T-cell (primary cell): Measurements from ENCODE around the gene ROBO1. TPM values are rescaled to one million over a fixed set of nuclear protein-coding genes. Genes with fewer than 3 reads are reported as not detected.

Source experiments
- ATAC-seq, 4 experiments: fragments of 200-7000 bp in 3 of 4; fragments of 150-1000 bp in 1 of 4; cut with Tn5 transposase; replicated peaks in 1 of 4; 1 replicate in 3 of 4; 2 replicates in 1 of 4; pipeline ENCODE4 v1.10.0; 2021; ENCODE audit warnings: moderate library complexity in 3 of 4, mild to moderate bottlenecking in 2 of 4, moderate number of reproducible peaks in 1 of 4
- CTCF ChIA-PET, 2 donors: fragments of 300-600 bp; sonication (Branson Sonifier 250); formaldehyde crosslinking; loops; one replicate each; lab custom pipeline; 2022; ENCODE audit warnings: antibody characterized with exemption in 2 of 2; lab: Charles Lee
- POLR2A ChIA-PET, 2 donors: fragments of 300-600 bp; sonication (Branson Sonifier 250); formaldehyde crosslinking; loops; one replicate each; lab custom pipeline; 2022; ENCODE audit warnings: antibody characterized with exemption in 2 of 2; lab: Charles Lee
- DNase-seq, 35 experiments: peaks; one replicate each; pipeline versions ENCODE4 v3.0.0 to v3.0.0-alpha.2; 2013 to 2023
- H3K27ac ChIP-seq: one replicate; pipeline ENCODE4 v1.5.1; 2013; ENCODE audit warnings: low read length
- H3K27me3 ChIP-seq, 2 experiments: replicated peaks in 1 of 2; 1 replicate in 1 of 2; 2 replicates in 1 of 2; pipeline versions ENCODE4 v1.6.1 to v1.7.0; 2013; ENCODE audit warnings: low read length in 1 of 2, mixed read lengths in 1 of 2; ENCODE audit not compliant: control insufficient read depth in 2 of 2, insufficient read depth in 2 of 2; ENCODE audit errors: extremely low read depth in 1 of 2
- H3K36me3 ChIP-seq, 2 donors: 1 replicate in 1 of 2; 2 replicates in 1 of 2; pipeline versions ENCODE4 v1.6.1 to v1.7.0; 2013; ENCODE audit warnings: low read length in 1 of 2; ENCODE audit not compliant: control insufficient read depth in 2 of 2, insufficient read depth in 1 of 2; ENCODE audit errors: extremely low read depth in 1 of 2
- H3K4me1 ChIP-seq, 2 experiments: 1 replicate in 1 of 2; 2 replicates in 1 of 2; pipeline versions ENCODE4 v1.6.1 to v1.7.0; 2013; ENCODE audit warnings: low read length in 2 of 2, mixed read lengths in 1 of 2; ENCODE audit not compliant: insufficient read depth in 2 of 2, control insufficient read depth in 1 of 2; ENCODE audit errors: extremely low read depth in 1 of 2
- H3K4me3 ChIP-seq, 2 donors: 1 replicate in 1 of 2; 2 replicates in 1 of 2; pipeline versions ENCODE4 v1.5.1 to v1.7.0; 2013; ENCODE audit warnings: mild to moderate bottlenecking in 2 of 2, low read length in 1 of 2, moderate library complexity in 1 of 2; ENCODE audit not compliant: control insufficient read depth in 1 of 2; ENCODE audit errors: extremely low read depth in 1 of 2
- H3K9me3 ChIP-seq: 2 replicates; pipeline ENCODE4 v1.7.0; 2013
- H3K27ac Mint-ChIP-seq, 2 donors: one replicate each; pipeline ENCODE4 v1.8.0; 2020 to 2021; ENCODE audit warnings: mild to moderate bottlenecking in 2 of 2, mixed read lengths in 2 of 2
- H3K27me3 Mint-ChIP-seq, 2 donors: one replicate each; pipeline ENCODE4 v1.8.0; 2021 to 2022; ENCODE audit warnings: mixed read lengths in 2 of 2
- H3K36me3 Mint-ChIP-seq: one replicate; pipeline ENCODE4 v1.8.0; 2021; ENCODE audit warnings: mixed read lengths
- H3K4me1 Mint-ChIP-seq, 3 donors: one replicate each; pipeline ENCODE4 v1.8.0; 2020 to 2022; ENCODE audit warnings: mixed read lengths in 3 of 3, mild to moderate bottlenecking in 1 of 3
- H3K4me3 Mint-ChIP-seq, 3 donors: one replicate each; pipeline ENCODE4 v1.8.0; 2020 to 2022; ENCODE audit warnings: mild to moderate bottlenecking in 3 of 3, mixed read lengths in 3 of 3, moderate library complexity in 3 of 3
- H3K9me3 Mint-ChIP-seq, 3 donors: one replicate each; pipeline ENCODE4 v1.8.0; 2020 to 2022; ENCODE audit warnings: mixed read lengths in 3 of 3
- WGBS: methylation state at CpG from one replicate; pipeline ENCODE4 v1.1.5; 2013; ENCODE audit warnings: missing lambda C conversion rate; ENCODE audit not compliant: insufficient coverage; 5-methylcytosine and 5-hydroxymethylcytosine counted together
- total RNA-seq, 35 experiments: library from RNA in 6 of 35; stranded (reverse) in 6 of 35; fragments of 120-200 nt in 1 of 35; gene quantifications; one replicate each; pipeline versions ENCODE4 v1.2.1 to v1.2.4 and lab custom pipeline; 2013 to 2026

ROBO1 gene
- total RNA-seq, 5 donors from 2014 or later (not counting 1 experiment from before 2014, with no cell fraction given) = 0.20 to 2.4 (median 1.7) TPM

DNA sequence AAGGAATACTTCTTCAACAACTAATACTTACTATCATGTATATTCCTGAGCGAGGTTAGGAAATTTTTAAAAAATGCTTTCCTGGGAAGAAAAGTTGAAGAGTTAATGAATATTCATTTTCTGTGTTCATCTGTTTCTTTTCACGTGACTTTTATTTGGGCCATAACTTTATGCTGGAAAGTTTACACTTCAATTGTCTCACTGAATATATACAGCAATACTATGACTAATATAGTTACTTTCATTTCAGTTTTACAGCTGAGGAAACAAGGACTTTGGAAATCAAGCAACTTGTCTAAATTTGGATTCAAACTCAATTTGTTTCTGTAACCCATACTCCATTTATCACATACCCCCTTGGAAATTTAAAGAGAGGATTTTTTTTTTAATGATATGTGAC lies 894.2 kb downstream of the ROBO1 start:
- Histone ChIP-seq H3K36me3 (no peaks in the 10 kb centered on the region), H3K4me1 (no peaks in the 10 kb centered on the region), H3K27me3 (no peaks in the 10 kb centered on the region), H3K4me3 (no peak overlapping the region), H3K27ac (no peak overlapping the region), H3K9me3 (no peaks in the 10 kb centered on the region)
- no peaks in the 10 kb centered on the region for H3K4me1 Mint-ChIP-seq
- ChIA-PET CTCF (no interaction called here), POLR2A (no interaction called here)
- WGBS = no CpG with 5 or more reads among the region's 2 CpGs
- H3K36me3 Mint-ChIP-seq = no peaks in the 10 kb centered on the region
- DNase-seq = no peak
- no peak overlapping the region for H3K4me3 Mint-ChIP-seq
- no peaks in the 10 kb centered on the region for H3K27me3 Mint-ChIP-seq
- no peak for ATAC-seq
- peaks cover 0 to 27% (median 10%) of the 10 kb centered on the region in 3 donors for H3K9me3 Mint-ChIP-seq
- H3K27ac Mint-ChIP-seq = no peak overlapping the region

GRCh38 chr3:78872195-78872594 lies 895.6 kb downstream of the ROBO1 start:
- H3K4me1 ChIP-seq = no peaks in the 10 kb centered on the region
- peaks cover 0 to 30% (median 10%) of the 10 kb centered on the region in 3 donors for H3K9me3 Mint-ChIP-seq
- H3K4me3 ChIP-seq = no peak overlapping the region
- no peaks in the 10 kb centered on the region for H3K27me3 ChIP-seq
- 60% methylated on average over 1 of the region's 3 CpGs for WGBS
- no peak overlapping the region for H3K27ac ChIP-seq
- H3K36me3 ChIP-seq = no peaks in the 10 kb centered on the region
- no peak for ATAC-seq
- H3K4me1 Mint-ChIP-seq = no peaks in the 10 kb centered on the region
- ChIA-PET POLR2A (interaction anchor here in 1 of 2 donors (0.6 kb wide), 1 partner anchor 101 kb away, joined by 8 read pairs; no protein-coding TSS in a partner anchor), CTCF (interaction anchor here in 1 of 2 donors (0.7 kb wide), 1 partner anchor 617 kb away, joined by 4 read pairs; no protein-coding TSS in a partner anchor)
- no peaks in the 10 kb centered on the region for H3K36me3 Mint-ChIP-seq
- H3K27me3 Mint-ChIP-seq = no peaks in the 10 kb centered on the region
- no peak for DNase-seq
- H3K4me3 Mint-ChIP-seq = no peak overlapping the region
- H3K27ac Mint-ChIP-seq = no peak overlapping the region
- no peaks in the 10 kb centered on the region for H3K9me3 ChIP-seq

DNA sequence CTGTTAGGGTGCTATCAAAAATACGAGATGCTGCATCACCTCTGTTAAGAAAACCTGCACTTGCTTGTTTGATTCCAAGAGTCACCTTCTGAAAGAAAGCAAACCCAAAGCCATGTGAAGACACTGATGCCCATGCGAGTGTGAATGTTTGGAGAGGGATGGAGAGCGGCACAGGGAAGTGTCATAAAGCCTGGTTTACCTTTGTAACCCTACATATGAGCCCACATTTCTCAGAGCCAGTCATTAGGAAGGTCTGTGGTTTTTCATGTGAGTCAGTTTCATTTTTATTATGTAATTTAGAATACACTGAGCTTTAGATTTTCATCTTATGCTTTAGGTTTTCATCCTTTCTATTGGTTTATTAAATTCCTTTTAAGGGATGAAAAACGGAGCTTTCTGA lies 896.8 kb downstream of the ROBO1 start:
- DNase-seq (no peak), ATAC-seq (no peak)
- no peak overlapping the region for H3K27ac Mint-ChIP-seq
- CTCF ChIA-PET = no interaction called here
- no peaks in the 10 kb centered on the region for H3K4me1 ChIP-seq
- no peak overlapping the region for H3K4me3 ChIP-seq
- H3K9me3 Mint-ChIP-seq = peaks cover 0 to 28% (median 12%) of the 10 kb centered on the region in 3 donors
- no peaks in the 10 kb centered on the region for H3K27me3 ChIP-seq
- no peak overlapping the region for H3K4me3 Mint-ChIP-seq
- H3K9me3 ChIP-seq = no peaks in the 10 kb centered on the region
- no peaks in the 10 kb centered on the region for H3K4me1 Mint-ChIP-seq
- no peaks in the 10 kb centered on the region for H3K27me3 Mint-ChIP-seq
- POLR2A ChIA-PET = no interaction called here
- 60% methylated on average over 1 of the region's 4 CpGs for WGBS
- no peak overlapping the region for H3K27ac ChIP-seq
- H3K36me3 ChIP-seq = no peaks in the 10 kb centered on the region
- no peaks in the 10 kb centered on the region for H3K36me3 Mint-ChIP-seq

GRCh38 chr3:78870484-78870883 lies 897.3 kb downstream of the ROBO1 start:
- no peak overlapping the region for H3K4me3 Mint-ChIP-seq
- no peak overlapping the region for H3K27ac Mint-ChIP-seq
- ChIA-PET CTCF (no interaction called here), POLR2A (no interaction called here)
- DNase-seq (no peak), ATAC-seq (no peak)
- H3K4me3 ChIP-seq = no peak overlapping the region
- H3K27me3 Mint-ChIP-seq = no peaks in the 10 kb centered on the region
- 83% methylated on average over 1 of the region's 3 CpGs for WGBS
- no peaks in the 10 kb centered on the region for H3K4me1 ChIP-seq
- H3K27me3 ChIP-seq = no peaks in the 10 kb centered on the region
- H3K36me3 Mint-ChIP-seq = no peaks in the 10 kb centered on the region
- no peaks in the 10 kb centered on the region for H3K36me3 ChIP-seq
- no peaks in the 10 kb centered on the region for H3K4me1 Mint-ChIP-seq
- H3K27ac ChIP-seq = no peak overlapping the region
- no peaks in the 10 kb centered on the region for H3K9me3 ChIP-seq
- peaks cover 0 to 24% (median 8%) of the 10 kb centered on the region in 3 donors for H3K9me3 Mint-ChIP-seq

- Histone ChIP-seq H3K4me3 (no peak overlapping the region), H3K27me3 (no peaks in the 10 kb centered on the region), H3K9me3 (no peaks in the 10 kb centered on the region), H3K27ac (no peak overlapping the region), H3K36me3 (no peaks in the 10 kb centered on the region), H3K4me1 (no peaks in the 10 kb centered on the region)
- Mint-ChIP-seq H3K4me1 (no peaks in the 10 kb centered on the region), H3K27me3 (no peaks in the 10 kb centered on the region), H3K4me3 (no peak overlapping the region), H3K27ac (no peak overlapping the region), H3K9me3 (peaks cover 4 to 25% (median 12%) of the 10 kb centered on the region in 3 donors), H3K36me3 (no peaks in the 10 kb centered on the region)
- ChIA-PET POLR2A (no interaction called here), CTCF (no interaction called here)
- no peak for ATAC-seq
- no peak for DNase-seq
- WGBS = no CpG with 5 or more reads among the region's 1 CpG
These were observed 899.2 kb downstream of the ROBO1 start for GRCh38 chr3:78868570-78868969.

GRCh38 chr3:78867409-78868372 lies 900.1 kb downstream of the ROBO1 start:
- WGBS = 80% methylated on average over 2 of the region's 7 CpGs
- Histone ChIP-seq H3K4me1 (no peaks in the 10 kb centered on the region), H3K9me3 (no peaks in the 10 kb centered on the region), H3K4me3 (no peak overlapping the region), H3K27ac (no peak overlapping the region), H3K27me3 (no peaks in the 10 kb centered on the region), H3K36me3 (no peaks in the 10 kb centered on the region)
- H3K4me3 Mint-ChIP-seq = no peak overlapping the region
- DNase-seq = no peak
- ChIA-PET POLR2A (no interaction called here), CTCF (no interaction called here)
- H3K9me3 Mint-ChIP-seq = peaks cover 7 to 25% (median 14%) of the 10 kb centered on the region in 3 donors
- no peaks in the 10 kb centered on the region for H3K4me1 Mint-ChIP-seq
- no peak overlapping the region for H3K27ac Mint-ChIP-seq
- no peaks in the 10 kb centered on the region for H3K27me3 Mint-ChIP-seq
- H3K36me3 Mint-ChIP-seq = no peaks in the 10 kb centered on the region
- ATAC-seq = no peak
